H9 (cell line): Measurements from ENCODE around the gene SP140L. TPM values are rescaled to one million over a fixed set of nuclear protein-coding genes. Genes with fewer than 3 reads are reported as not detected.

Experiments
- DNase-seq: peaks from one replicate; pipeline ENCODE4 v3.0.0-alpha.2; 2017
- H2AFZ ChIP-seq: one replicate; pipeline ENCODE4 v1.6.1; 2013; ENCODE audit warnings: mild to moderate bottlenecking, low read length, control low read depth, moderate library complexity
- H2AK5ac ChIP-seq: 2 replicates; pipeline ENCODE4 v1.6.1; 2013; ENCODE audit warnings: low read length, control low read depth, mixed read lengths; ENCODE audit not compliant: insufficient read length
- H2BK120ac ChIP-seq: one replicate; pipeline ENCODE4 v1.6.1; 2013; ENCODE audit warnings: low read depth, mild to moderate bottlenecking, low read length, control low read depth, inconsistent platforms; ENCODE audit not compliant: poor library complexity, severe bottlenecking
- H2BK12ac ChIP-seq: 2 replicates; pipeline ENCODE4 v1.6.1; 2013; ENCODE audit warnings: low read length, control low read depth, mixed read lengths, low read depth; ENCODE audit not compliant: insufficient read length
- H2BK15ac ChIP-seq: 2 replicates; pipeline ENCODE4 v1.6.1; 2013; ENCODE audit warnings: low read depth, low read length, control low read depth
- H2BK20ac ChIP-seq: one replicate; pipeline ENCODE4 v1.6.1; 2013; ENCODE audit warnings: low read depth, mild to moderate bottlenecking, low read length, control low read depth, inconsistent platforms; ENCODE audit not compliant: poor library complexity, severe bottlenecking
- H2BK5ac ChIP-seq: 2 replicates; pipeline ENCODE4 v1.6.1; 2013; ENCODE audit warnings: low read length, control low read depth, mixed read lengths; ENCODE audit not compliant: insufficient read length
- H3K14ac ChIP-seq: 2 replicates; pipeline ENCODE4 v1.6.1; 2013; ENCODE audit warnings: low read length, control low read depth; ENCODE audit not compliant: insufficient read depth
- H3K18ac ChIP-seq: 2 replicates; pipeline ENCODE4 v1.6.1; 2013; ENCODE audit warnings: low read depth, mild to moderate bottlenecking, mixed read lengths, low read length, control low read depth; ENCODE audit not compliant: insufficient read length
- H3K23ac ChIP-seq: 2 replicates; pipeline ENCODE4 v1.6.1; 2013; ENCODE audit warnings: low read length, control low read depth, mixed read lengths, low read depth; ENCODE audit not compliant: insufficient read length
- H3K23me2 ChIP-seq: 2 replicates; pipeline ENCODE4 v1.6.1; 2013; ENCODE audit warnings: low read depth, mild to moderate bottlenecking, mixed read lengths, low read length, control low read depth; ENCODE audit not compliant: insufficient read length, poor library complexity, severe bottlenecking
- H3K27ac ChIP-seq: 2 replicates; pipeline ENCODE4 v1.5.1; 2013; ENCODE audit warnings: low read length, control low read depth, mixed read lengths, low read depth; ENCODE audit not compliant: insufficient read length
- H3K27me3 ChIP-seq: 2 replicates; pipeline ENCODE4 v1.6.1; 2013; ENCODE audit warnings: low read length, control low read depth, inconsistent platforms; ENCODE audit not compliant: insufficient read depth
- H3K4ac ChIP-seq: 2 replicates; pipeline ENCODE4 v1.6.1; 2013; ENCODE audit warnings: low read depth, mild to moderate bottlenecking, control low read depth, inconsistent platforms, low read length, moderate library complexity
- H3K4me1 ChIP-seq: 2 replicates; pipeline ENCODE4 v1.6.1; 2013; ENCODE audit warnings: low read length, control low read depth, inconsistent platforms; ENCODE audit not compliant: insufficient read depth
- H3K4me2 ChIP-seq: 2 replicates; pipeline ENCODE4 v1.6.1; 2013; ENCODE audit warnings: low read length, control low read depth, mixed read lengths; ENCODE audit not compliant: insufficient read length, insufficient read depth
- H3K56ac ChIP-seq: 2 replicates; pipeline ENCODE4 v1.6.1; 2013; ENCODE audit warnings: low read depth, mild to moderate bottlenecking, mixed read lengths, low read length, control low read depth; ENCODE audit not compliant: insufficient read length
- H3K79me1 ChIP-seq: 2 replicates; pipeline ENCODE4 v1.6.1; 2013; ENCODE audit warnings: low read depth, mild to moderate bottlenecking, moderate library complexity, low read length, control low read depth, inconsistent platforms; ENCODE audit not compliant: insufficient read depth, poor library complexity, severe bottlenecking
- H3K79me2 ChIP-seq: 2 replicates; pipeline ENCODE4 v1.6.1; 2013; ENCODE audit warnings: low read length, control low read depth, inconsistent platforms; ENCODE audit not compliant: insufficient read depth
- H3K9ac ChIP-seq: 2 replicates; pipeline ENCODE4 v1.6.1; 2013; ENCODE audit warnings: low read length, control low read depth, mixed read lengths; ENCODE audit not compliant: insufficient read length; ENCODE audit errors: extremely low read depth
- H3K9me3 ChIP-seq: one replicate; pipeline ENCODE4 v1.6.1; 2013; ENCODE audit warnings: low read depth, low read length, inconsistent platforms; ENCODE audit not compliant: control insufficient read depth
- H3T11ph ChIP-seq: one replicate; pipeline ENCODE4 v1.6.1; 2013; ENCODE audit warnings: mild to moderate bottlenecking, low read length, control low read depth, inconsistent platforms
- H4K20me1 ChIP-seq: one replicate; pipeline ENCODE4 v1.6.1; 2013; ENCODE audit not compliant: control insufficient read depth, insufficient read length, insufficient read depth
- H4K5ac ChIP-seq: 2 replicates; pipeline ENCODE4 v1.6.1; 2013; ENCODE audit warnings: low read depth, mild to moderate bottlenecking, mixed read lengths, low read length, control low read depth; ENCODE audit not compliant: insufficient read length
- H4K8ac ChIP-seq: replicated peaks from 2 replicates; pipeline ENCODE4 v1.6.1; 2013; ENCODE audit warnings: low read length, control low read depth, mixed read lengths, low read depth; ENCODE audit not compliant: insufficient read length
- H4K91ac ChIP-seq: 2 replicates; pipeline ENCODE4 v1.6.1; 2013; ENCODE audit warnings: low read depth, mild to moderate bottlenecking, moderate library complexity, mixed read lengths, low read length, control low read depth; ENCODE audit not compliant: insufficient read length
- H3K27ac Mint-ChIP-seq, 3 experiments: 2 replicates in 2 of 3; 3 replicates in 1 of 3; pipeline ENCODE4 v1.8.0; 2020 to 2021; ENCODE audit warnings: mixed read lengths in 3 of 3, mild to moderate bottlenecking in 1 of 3, moderate library complexity in 1 of 3
- H3K27me3 Mint-ChIP-seq: 2 replicates; pipeline ENCODE4 v1.8.0; 2021; ENCODE audit warnings: low read depth, mild to moderate bottlenecking, moderate library complexity, mixed read lengths
- H3K36me3 Mint-ChIP-seq, 3 experiments: 2 replicates in 2 of 3; 3 replicates in 1 of 3; pipeline ENCODE4 v1.8.0; 2020 to 2021; ENCODE audit warnings: low read depth in 3 of 3, mixed read lengths in 3 of 3; ENCODE audit not compliant: insufficient read depth in 1 of 3
- H3K4me1 Mint-ChIP-seq, 2 experiments: 2 replicates each; pipeline ENCODE4 v1.8.0; 2020; ENCODE audit warnings: mixed read lengths in 2 of 2
- H3K4me3 Mint-ChIP-seq, 2 experiments: 2 replicates in 1 of 2; 3 replicates in 1 of 2; pipeline ENCODE4 v1.8.0; 2020 to 2021; ENCODE audit warnings: mild to moderate bottlenecking in 2 of 2, mixed read lengths in 2 of 2, moderate library complexity in 1 of 2
- H3K9me3 Mint-ChIP-seq, 2 experiments: 2 replicates in 1 of 2; 3 replicates in 1 of 2; pipeline ENCODE4 v1.8.0; 2020; ENCODE audit warnings: mild to moderate bottlenecking in 2 of 2, mixed read lengths in 2 of 2, moderate library complexity in 1 of 2
- CTCF ChIP-seq: fragments of 200-600 bp; sonication (generic); conservative IDR thresholded peaks from 3 replicates; pipeline ENCODE4 v1.8.0; 2021; ENCODE audit warnings: antibody characterized with exemption, mild to moderate bottlenecking
- WGBS: extraction: QIAGEN DNeasy Blood & Tissue Kit; methylation state at CpG from one replicate; pipeline ENCODE4 v1.1.7; 2013; ENCODE audit warnings: missing lambda C conversion rate, low lambda C conversion rate, mixed read lengths; ENCODE audit not compliant: insufficient read length; ENCODE audit errors: extremely low coverage; 5-methylcytosine and 5-hydroxymethylcytosine counted together
- total RNA-seq: library from RNA; stranded (reverse); gene quantifications from 2 replicates; pipeline ENCODE4 v1.2.1, GENCODE V29; 2021

The SP140L gene
- total RNA-seq, 1 experiment from 2014 or later = 1.3 TPM

DNA sequence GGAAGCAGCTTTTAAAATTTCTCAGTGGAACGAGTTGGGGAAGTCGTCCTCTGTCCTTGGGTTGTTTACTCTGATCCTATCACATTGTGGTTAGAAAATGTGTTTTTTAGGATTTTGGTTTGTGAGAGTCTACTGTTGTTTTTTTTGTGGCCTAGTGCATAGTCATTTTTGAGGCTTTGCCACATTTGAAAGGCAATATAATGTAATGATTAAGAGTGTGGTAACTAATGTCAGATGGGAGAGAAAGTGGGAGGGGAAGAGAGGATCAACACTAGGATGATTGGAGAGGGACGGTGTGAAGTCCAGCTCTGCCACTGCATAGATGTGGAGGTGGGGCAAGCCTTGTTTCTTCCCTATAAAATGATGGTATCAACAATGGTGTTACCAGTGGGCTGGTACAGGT lies 8.5 kb downstream of the SP140L start:
- no peaks in the 10 kb centered on the region for H4K20me1 ChIP-seq
- DNase-seq = no peak
- WGBS = no CpG with 5 or more reads among the region's 3 CpGs
- TF ChIP-seq CTCF = no peak
- H2BK120ac ChIP-seq = no peak overlapping the region
- no peak overlapping the region for H2AK5ac ChIP-seq
- no peaks in the 10 kb centered on the region for H3K27me3 ChIP-seq
- no peaks in the 10 kb centered on the region for H3K79me2 ChIP-seq
- no peak overlapping the region for H2AFZ ChIP-seq
- no peaks in the 10 kb centered on the region for H3K9me3 ChIP-seq
- peaks cover 0 to 4% of the 10 kb centered on the region in 2 experiments; a peak in 3 of 4 replicates for H3K4me1 Mint-ChIP-seq
- H3K27ac ChIP-seq = no peak overlapping the region
- no peaks in the 10 kb centered on the region for H3K79me1 ChIP-seq
- no peaks in the 10 kb centered on the region for H3K4me1 ChIP-seq
- H3K36me3 Mint-ChIP-seq = no peaks in the 10 kb centered on the region
- no peak overlapping the region for H3K4me2 ChIP-seq
- H3K9me3 Mint-ChIP-seq = peaks cover 0 to 6% of the 10 kb centered on the region in 2 experiments; a peak in 1 of 5 replicates
- no peak overlapping the region for H3K18ac ChIP-seq
- no peak overlapping the region for H2BK5ac ChIP-seq
- no peak overlapping the region for H4K91ac ChIP-seq
- H3K14ac ChIP-seq = no peak overlapping the region
- H4K8ac ChIP-seq = no peak overlapping the region
- no peak overlapping the region for H3K27ac Mint-ChIP-seq
- H3K27me3 Mint-ChIP-seq = no peaks in the 10 kb centered on the region
- no peak overlapping the region for H3K56ac ChIP-seq
- H2BK15ac ChIP-seq = no peak overlapping the region
- H3K4me3 Mint-ChIP-seq = no peak overlapping the region
- no peak overlapping the region for H4K5ac ChIP-seq
- no peak overlapping the region for H3K9ac ChIP-seq
- H2BK20ac ChIP-seq = no peak overlapping the region
- H3K23me2 ChIP-seq = no peaks in the 10 kb centered on the region
- no peak overlapping the region for H3K4ac ChIP-seq
- H3T11ph ChIP-seq = no peak overlapping the region
- H3K23ac ChIP-seq = no peak overlapping the region
- H2BK12ac ChIP-seq = no peak overlapping the region
